Parathyroid adenoma (tissue), 2 donors: ENCODE measurements around the gene FAM149B1.

Experiments
- H2AFZ ChIP-seq: fragments of 300-600 bp; sonication (generic); one replicate; pipeline ENCODE4 v1.7.0; 2017; ENCODE audit warnings: antibody characterized with exemption, mild to moderate bottlenecking
- H3K27ac ChIP-seq: fragments of 300-600 bp; sonication (generic); one replicate; pipeline ENCODE4 v1.7.0; 2017
- H3K27me3 ChIP-seq: fragments of 300-600 bp; sonication (generic); one replicate; pipeline ENCODE4 v1.7.0; 2017; ENCODE audit warnings: low read length; ENCODE audit not compliant: control insufficient read depth, insufficient read depth
- H3K36me3 ChIP-seq: fragments of 300-600 bp; sonication (generic); one replicate; pipeline ENCODE4 v1.7.0; 2017; ENCODE audit warnings: low read length; ENCODE audit not compliant: control insufficient read depth, insufficient read depth
- H3K4me1 ChIP-seq: fragments of 300-600 bp; sonication (generic); one replicate; pipeline ENCODE4 v1.7.0; 2017; ENCODE audit warnings: control low read depth
- H3K4me2 ChIP-seq: fragments of 300-600 bp; sonication (generic); one replicate; pipeline ENCODE4 v1.7.0; 2017; ENCODE audit warnings: low read length
- H3K4me3 ChIP-seq: fragments of 300-600 bp; sonication (generic); one replicate; pipeline ENCODE4 v1.7.0; 2017; ENCODE audit warnings: low read depth, low read length
- H3K79me2 ChIP-seq: fragments of 300-600 bp; sonication (generic); one replicate; pipeline ENCODE4 v1.7.0; 2017; ENCODE audit warnings: control low read depth
- H3K9ac ChIP-seq: fragments of 300-600 bp; sonication (generic); one replicate; pipeline ENCODE4 v1.7.0; 2017; ENCODE audit warnings: mild to moderate bottlenecking
- H3K9me3 ChIP-seq: fragments of 300-600 bp; sonication (generic); one replicate; pipeline ENCODE4 v1.7.0; 2017; ENCODE audit warnings: low read length; ENCODE audit not compliant: control insufficient read depth
- CTCF ChIP-seq: fragments of 300-600 bp; sonication (generic); IDR thresholded peaks from one replicate; pipeline ENCODE4 v1.7.0; 2017; ENCODE audit warnings: antibody characterized with exemption, mild to moderate bottlenecking
- donor health status: primary hyperparathyroidism.

The FAM149B1 gene

GRCh38 chr10:73167783-73168464 lies at the start of gene FAM149B1, which contains the start of gene ECD:
FAM149B1 (plus strand) TSS chr10:73168119; CDS start chr10:73168340, 221 bp downstream.
ECD (minus strand) TSS chr10:73168008; CDS start chr10:73163937, 4,071 bp downstream.
- H3K27me3 ChIP-seq, result no peaks in the 10 kb centered on the region
- TF ChIP-seq CTCF, result peak; percentile 45
- peaks cover 25% of the 10 kb centered on the region for H3K79me2 ChIP-seq
- peak within 1 kb of the TSS; percentile 87 for H3K27ac ChIP-seq
- peak within 1 kb of the TSS; percentile 54 for H3K4me2 ChIP-seq
- no peaks in the 10 kb centered on the region for H3K9me3 ChIP-seq
- no peaks in the 10 kb centered on the region for H3K36me3 ChIP-seq
- H3K4me1 ChIP-seq, result no peaks in the 10 kb centered on the region
- peak within 1 kb of the TSS; percentile 94 for H2AFZ ChIP-seq
- peak within 1 kb of the TSS; percentile 99 for H3K4me3 ChIP-seq
- peak within 1 kb of the TSS; percentile 22 for H3K9ac ChIP-seq

- Histone ChIP-seq H2AFZ (no peak overlapping the region), H3K9me3 (no peaks in the 10 kb centered on the region), H3K36me3 (no peaks in the 10 kb centered on the region), H3K27ac (no peak overlapping the region), H3K9ac (no peak overlapping the region), H3K4me1 (no peaks in the 10 kb centered on the region), H3K27me3 (no peaks in the 10 kb centered on the region), H3K4me3 (no peak overlapping the region), H3K79me2 (no peaks in the 10 kb centered on the region), H3K4me2 (no peak overlapping the region)
- TF ChIP-seq CTCF, result no peak
Observed at GRCh38 chr10:73119457-73119856, 48.5 kb upstream of the FAM149B1 start.

GRCh38 chr10:73119952-73120351 lies 48.0 kb upstream of the FAM149B1 start:
- Histone ChIP-seq H3K9ac (no peak overlapping the region), H3K36me3 (no peaks in the 10 kb centered on the region), H3K4me1 (no peaks in the 10 kb centered on the region), H3K9me3 (no peaks in the 10 kb centered on the region), H3K79me2 (no peaks in the 10 kb centered on the region), H2AFZ (no peak overlapping the region), H3K27ac (no peak overlapping the region), H3K4me2 (no peak overlapping the region), H3K27me3 (no peaks in the 10 kb centered on the region), H3K4me3 (no peak overlapping the region)
- no peak for TF ChIP-seq CTCF

GRCh38 chr10:73126343-73126742 lies 41.6 kb upstream of the FAM149B1 start:
- no peaks in the 10 kb centered on the region for H3K36me3 ChIP-seq
- no peaks in the 10 kb centered on the region for H3K9me3 ChIP-seq
- no peak for TF ChIP-seq CTCF
- no peak overlapping the region for H3K4me2 ChIP-seq
- H3K27ac ChIP-seq, result no peak overlapping the region
- no peak overlapping the region for H3K4me3 ChIP-seq
- H3K27me3 ChIP-seq, result no peaks in the 10 kb centered on the region
- H3K4me1 ChIP-seq, result no peaks in the 10 kb centered on the region
- H2AFZ ChIP-seq, result no peak overlapping the region
- no peaks in the 10 kb centered on the region for H3K79me2 ChIP-seq
- no peak overlapping the region for H3K9ac ChIP-seq

- Histone ChIP-seq H2AFZ (no peak overlapping the region), H3K9me3 (no peaks in the 10 kb centered on the region), H3K4me1 (no peaks in the 10 kb centered on the region), H3K79me2 (no peaks in the 10 kb centered on the region), H3K27ac (no peak overlapping the region), H3K4me2 (no peak overlapping the region), H3K36me3 (no peaks in the 10 kb centered on the region), H3K27me3 (no peaks in the 10 kb centered on the region), H3K9ac (no peak overlapping the region), H3K4me3 (no peak overlapping the region)
- TF ChIP-seq CTCF, result no peak
Observed at GRCh38 chr10:73131301-73131700, 36.6 kb upstream of the FAM149B1 start.
